ENCODE data around the gene RSL24D1.

GRCh38 chr15:55241891-55242290 is 45.1 kb upstream of the RSL24D1 start:
- TF ChIP-seq CTCF (CRISPR knock-in tag; IDR thresholded peaks at IDR 0.05) (no peak), MYNN (CRISPR knock-in tag; IDR thresholded peaks at IDR 0.05; ENCODE audit: low read depth) (no peak), REST (IDR thresholded peaks at IDR 0.05; ENCODE audit: borderline replicate concordance in 1 of 2, low read depth in 1 of 2, low read length in 2 of 2) (no peak), TRIM24 (CRISPR knock-in tag; IDR thresholded peaks at IDR 0.05) (no peak), ZSCAN29 (CRISPR knock-in tag; conservative IDR thresholded peaks at IDR 0.05) (no peak), ARID2 (CRISPR knock-in tag; IDR thresholded peaks at IDR 0.05; ENCODE audit: borderline replicate concordance) (no peak)

Measured in HepG2 (cell line).